Activated naive CD4-positive, alpha-beta T cell treated with anti-CD3 and anti-CD28 coated beads for 36 hours (primary cell): ENCODE measurements around the gene CYP2S1. TPM values are rescaled to one million over a fixed set of nuclear protein-coding genes. Genes with fewer than 3 reads are reported as not detected.
"Not testable (repeated sequence)": the region's sequence is repeated elsewhere in the genome, so short reads cannot be mapped to it uniquely, and the experiment has no call there.

Experiments
- CTCF ChIA-PET: fragments of 350-600 bp; sonication (Branson Sonifier 250); formaldehyde crosslinking; loops from one replicate; lab custom pipeline; 2021; ENCODE audit warnings: antibody characterized with exemption; lab: Charles Lee
- DNase-seq: peaks from one replicate; pipeline ENCODE4 v3.0.0-alpha.2; 2020
- H3K27ac Mint-ChIP-seq: one replicate; pipeline ENCODE4 v1.8.0; 2021; ENCODE audit warnings: mild to moderate bottlenecking, mixed read lengths
- H3K27me3 Mint-ChIP-seq: one replicate; pipeline ENCODE4 v1.8.0; 2021; ENCODE audit warnings: low read depth, mixed read lengths
- H3K36me3 Mint-ChIP-seq: one replicate; pipeline ENCODE4 v1.8.0; 2021; ENCODE audit warnings: low read depth, mixed read lengths
- H3K4me1 Mint-ChIP-seq: one replicate; pipeline ENCODE4 v1.8.0; 2021; ENCODE audit warnings: low read depth, mixed read lengths
- H3K4me3 Mint-ChIP-seq: one replicate; pipeline ENCODE4 v1.8.0; 2021; ENCODE audit warnings: mild to moderate bottlenecking, moderate library complexity, mixed read lengths
- H3K9me3 Mint-ChIP-seq: one replicate; pipeline ENCODE4 v1.8.0; 2021; ENCODE audit warnings: mixed read lengths
- intact Hi-C: fragments of 100-400 bp; cut with micrococcal nuclease; formaldehyde crosslinking; loops from one replicate; pipeline ENCODE4 v1.15.1; 2023
- total RNA-seq, 2 experiments: library from RNA; stranded (reverse); gene quantifications; one replicate each; pipeline ENCODE4 v1.2.3, GENCODE V29; 2021

The CYP2S1 gene
- total RNA-seq, 2 experiments from 2014 or later, result 0.79 to 1.9 TPM

- peaks cover 13% of the 10 kb centered on the region for H3K4me1 Mint-ChIP-seq
- intact Hi-C loops, result no loop called here
- peak overlapping the region; percentile 67 for H3K27ac Mint-ChIP-seq
- peak; percentile 71 for DNase-seq
- CTCF ChIA-PET, result interaction anchor here (0.6 kb wide), 1 partner anchor 261 kb away, joined by 4 read pairs; no protein-coding TSS in a partner anchor
- H3K9me3 Mint-ChIP-seq, result no peaks in the 10 kb centered on the region
- no peaks in the 10 kb centered on the region for H3K36me3 Mint-ChIP-seq
- no peaks in the 10 kb centered on the region for H3K27me3 Mint-ChIP-seq
- peak overlapping the region; percentile 19 for H3K4me3 Mint-ChIP-seq
These were observed 16.9 kb upstream of the CYP2S1 start for GRCh38 chr19:41175801-41176777.

GRCh38 chr19:41180173-41180572 is 12.8 kb upstream of the CYP2S1 start:
- H3K4me1 Mint-ChIP-seq, result peaks cover 14% of the 10 kb centered on the region
- intact Hi-C loops, DNase-seq, H3K4me3 Mint-ChIP-seq, H3K9me3 Mint-ChIP-seq, H3K36me3 Mint-ChIP-seq, H3K27ac Mint-ChIP-seq, CTCF ChIA-PET, H3K27me3 Mint-ChIP-seq: not testable (repeated sequence)

GRCh38 chr19:41186971-41187883 is 5.8 kb upstream of the CYP2S1 start:
- no peak for DNase-seq
- intact Hi-C loops, result no loop called here
- Mint-ChIP-seq H3K27me3 (peaks cover 20% of the 10 kb centered on the region), H3K4me3 (no peak overlapping the region), H3K36me3 (no peaks in the 10 kb centered on the region), H3K9me3 (no peaks in the 10 kb centered on the region), H3K27ac (no peak overlapping the region), H3K4me1 (peaks cover 3% of the 10 kb centered on the region)
- CTCF ChIA-PET, result no interaction called here

GRCh38 chr19:41187884-41188279 is 5.1 kb upstream of the CYP2S1 start:
- DNase-seq, result no peak
- no peaks in the 10 kb centered on the region for H3K36me3 Mint-ChIP-seq
- H3K9me3 Mint-ChIP-seq, result no peaks in the 10 kb centered on the region
- intact Hi-C loops, result no loop called here
- H3K27ac Mint-ChIP-seq, result no peak overlapping the region
- CTCF ChIA-PET, result interaction anchor here (0.7 kb wide), 1 partner anchor 164 kb away, joined by 3 read pairs; no protein-coding TSS in a partner anchor
- no peak overlapping the region for H3K4me3 Mint-ChIP-seq
- H3K4me1 Mint-ChIP-seq, result peaks cover 6% of the 10 kb centered on the region
- H3K27me3 Mint-ChIP-seq, result peaks cover 27% of the 10 kb centered on the region

GRCh38 chr19:41189425-41190065 is 3.5 kb upstream of the CYP2S1 start:
- Mint-ChIP-seq H3K36me3 (no peaks in the 10 kb centered on the region), H3K9me3 (no peaks in the 10 kb centered on the region), H3K4me3 (no peak overlapping the region), H3K4me1 (peaks cover 12% of the 10 kb centered on the region), H3K27me3 (peaks cover 33% of the 10 kb centered on the region), H3K27ac (no peak overlapping the region)
- no peak for DNase-seq
- CTCF ChIA-PET, result no interaction called here
- intact Hi-C loops, result no loop called here

GRCh38 chr19:41193430-41194156 is 574 bp downstream of the CYP2S1 start:
- H3K4me1 Mint-ChIP-seq, result peaks cover 12% of the 10 kb centered on the region
- DNase-seq, result no peak
- no peak overlapping the region for H3K27ac Mint-ChIP-seq
- H3K36me3 Mint-ChIP-seq, result no peaks in the 10 kb centered on the region
- H3K4me3 Mint-ChIP-seq, result peak overlapping the region; percentile 62
- intact Hi-C loops, result no loop called here
- no peaks in the 10 kb centered on the region for H3K9me3 Mint-ChIP-seq
- H3K27me3 Mint-ChIP-seq, result peaks cover 30% of the 10 kb centered on the region
- CTCF ChIA-PET, result interaction anchor here (0.8 kb wide), 1 partner anchor 31 kb away, joined by 3 read pairs; no protein-coding TSS in a partner anchor

- peaks cover 30% of the 10 kb centered on the region for H3K27me3 Mint-ChIP-seq
These were observed 1.1 kb downstream of the CYP2S1 start for GRCh38 chr19:41194157-41194552.

GRCh38 chr19:41195675-41196497 is 2.9 kb downstream of the CYP2S1 start:
- Mint-ChIP-seq H3K4me3 (no peak overlapping the region), H3K36me3 (no peaks in the 10 kb centered on the region), H3K4me1 (peaks cover 12% of the 10 kb centered on the region), H3K9me3 (no peaks in the 10 kb centered on the region), H3K27me3 (peaks cover 18% of the 10 kb centered on the region), H3K27ac (no peak overlapping the region)
- no peak for DNase-seq
- CTCF ChIA-PET, result interaction anchor here (0.5 kb wide), 1 partner anchor 8 kb away, joined by 3 read pairs; no protein-coding TSS in a partner anchor
- intact Hi-C loops, result no loop called here

More at GRCh38 chr19:41194157-41194552, 1.1 kb downstream of the CYP2S1 start:
- Mint-ChIP-seq H3K27ac (no peak overlapping the region), H3K36me3 (no peaks in the 10 kb centered on the region), H3K4me3 (no peak overlapping the region), H3K9me3 (no peaks in the 10 kb centered on the region), H3K4me1 (peaks cover 12% of the 10 kb centered on the region)
- no peak for DNase-seq
- intact Hi-C loops, result no loop called here
- CTCF ChIA-PET, result no interaction called here

- H3K4me3 Mint-ChIP-seq, result no peak overlapping the region
- CTCF ChIA-PET, result no interaction called here
- DNase-seq, result no peak
- no peak overlapping the region for H3K27ac Mint-ChIP-seq
- peaks cover 6% of the 10 kb centered on the region for H3K27me3 Mint-ChIP-seq
- intact Hi-C loops, result no loop called here
- H3K4me1 Mint-ChIP-seq, result peaks cover 7% of the 10 kb centered on the region
- no peaks in the 10 kb centered on the region for H3K9me3 Mint-ChIP-seq
- no peaks in the 10 kb centered on the region for H3K36me3 Mint-ChIP-seq
These were observed 5.5 kb downstream of the CYP2S1 start for GRCh38 chr19:41198559-41198958.

- no peak overlapping the region for H3K27ac Mint-ChIP-seq
- no peaks in the 10 kb centered on the region for H3K27me3 Mint-ChIP-seq
These were observed 10.4 kb downstream of the CYP2S1 start for GRCh38 chr19:41203371-41203770.

More at GRCh38 chr19:41203371-41203770, 10.4 kb downstream of the CYP2S1 start:
- CTCF ChIA-PET, result interaction anchor here (0.6 to 8.0 kb wide), 6 partner anchors 8 to 1278 kb away, joined by 3 to 118 read pairs (median 4); partner anchors contain the start of gene HNRNPUL1
- Mint-ChIP-seq H3K4me3 (no peak overlapping the region), H3K4me1 (peaks cover 4% of the 10 kb centered on the region), H3K9me3 (no peaks in the 10 kb centered on the region), H3K36me3 (no peaks in the 10 kb centered on the region)
- intact Hi-C loops, result loop anchor here (5.0 to 10.0 kb wide), 3 partner anchors 224 to 371 kb away; partner anchors contain the start of genes B3GNT8 and CEACAM21
- DNase-seq, result no peak
